Mesenteric fat pad (tissue), 1 donor: Measurements from ENCODE around the gene AFF4. TPM values are rescaled to one million over a fixed set of nuclear protein-coding genes. Genes with fewer than 3 reads are reported as not detected.
"Not testable (repeated sequence)": the region's sequence is repeated elsewhere in the genome, so short reads cannot be mapped to it uniquely, and the experiment has no call there.

ENCODE experiments used
- DNase-seq: peaks from one replicate; pipeline ENCODE4 v3.0.0-alpha.2; 2020; ENCODE audit warnings: low spot score
- total RNA-seq: library from RNA; stranded (reverse); fragmentation: NEBNext Ultra II Directional; extraction: Animal tissue kit (Norgen Biotek cat#: 25700); gene quantifications from one replicate; pipeline ENCODE4 v1.2.1, GENCODE V29; 2021
- donor health status: DM: yes; HTN: yes; CAD: no.

AFF4 gene
- total RNA-seq, 1 donor from 2014 or later: 87.5 TPM

DNA sequence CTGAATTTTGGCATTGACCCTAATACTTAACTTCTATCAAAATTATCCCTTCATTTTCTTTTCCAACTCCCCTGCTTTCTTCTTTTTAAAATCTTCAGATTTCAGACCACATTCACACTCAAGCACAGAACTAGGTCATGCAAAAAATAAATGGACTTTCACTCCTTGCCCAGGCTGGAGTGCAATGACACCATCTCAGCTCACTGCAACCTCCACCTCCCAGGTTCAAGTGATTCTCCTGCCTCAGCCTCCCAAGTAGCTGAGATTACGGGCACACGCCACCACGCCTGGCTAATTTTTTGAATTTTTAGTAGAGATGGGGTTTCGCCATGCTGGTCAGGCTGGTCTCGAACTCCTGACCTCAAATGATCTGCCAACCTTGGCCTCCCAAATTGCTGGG, 108.4 kb downstream of the AFF4 start:
- not testable (repeated sequence) for DNase-seq

- no peak for DNase-seq
Observed at GRCh38 chr5:132854301-132854700, 109.1 kb downstream of the AFF4 start.

DNA sequence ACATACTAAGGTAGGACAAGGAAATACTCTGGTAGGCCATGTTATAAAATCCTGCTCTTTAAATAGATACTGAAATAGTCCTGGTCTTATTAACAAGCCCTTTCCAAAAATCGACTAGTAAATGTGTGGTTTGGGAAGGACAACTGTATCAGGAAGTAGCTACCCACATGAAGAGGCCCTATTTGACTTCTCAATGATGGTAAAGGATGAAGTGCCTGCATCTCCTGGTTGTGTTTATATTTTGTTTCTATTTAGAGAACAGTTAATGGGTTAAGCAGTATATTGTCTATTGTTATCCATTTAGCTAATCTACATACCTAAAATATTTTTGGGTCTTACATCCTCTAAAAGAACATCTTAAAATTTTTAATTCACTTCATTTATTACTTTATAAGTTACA, 109.6 kb downstream of the AFF4 start:
- DNase-seq: no peak

- no peak for DNase-seq
Observed at GRCh38 chr5:132853323-132853722, 110.1 kb downstream of the AFF4 start.

- no peak for DNase-seq
Observed at GRCh38 chr5:132850066-132850465, 113.4 kb downstream of the AFF4 start.

DNA sequence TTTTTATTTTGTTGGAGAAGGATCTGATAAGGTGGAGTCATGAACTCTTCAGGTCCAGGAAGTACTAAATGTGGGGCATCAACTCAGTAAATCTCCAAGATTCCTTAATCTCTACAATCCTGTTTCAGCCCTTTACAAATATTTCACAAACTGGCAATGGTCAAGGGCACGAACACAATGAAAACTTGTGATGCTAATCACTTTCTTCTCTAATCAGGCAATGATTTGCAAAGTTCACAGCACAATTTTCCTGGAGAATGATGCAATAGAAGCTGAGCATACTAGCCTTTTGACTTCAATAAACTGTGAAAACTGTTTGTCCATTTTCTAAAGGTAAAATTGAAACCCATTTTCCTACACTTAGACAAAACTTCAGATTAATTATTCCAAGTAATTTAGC, 114.1 kb downstream of the AFF4 start:
- DNase-seq: no peak

- no peak for DNase-seq
Observed at GRCh38 chr5:132848270-132848669, 115.2 kb downstream of the AFF4 start.

DNA sequence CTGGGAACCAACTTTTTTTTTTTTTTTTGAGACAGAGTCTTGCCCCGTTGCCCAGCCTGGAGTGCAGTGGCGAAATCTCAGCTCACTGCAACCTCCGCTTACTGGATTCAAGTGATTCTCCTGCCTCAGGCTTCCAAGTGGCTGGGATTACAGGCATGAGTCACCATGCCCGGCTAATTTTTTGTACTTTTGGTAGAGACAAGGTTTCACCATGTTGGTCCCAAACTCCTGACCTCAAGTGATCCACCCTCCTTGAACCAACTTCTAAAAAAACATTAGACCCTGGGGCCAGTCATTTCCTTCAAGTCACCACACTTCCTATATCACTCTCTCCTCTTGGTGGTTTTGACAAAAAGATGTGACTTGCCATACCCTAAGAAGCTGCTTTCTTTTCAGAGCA, 122.1 kb downstream of the AFF4 start:
- DNase-seq: no peak

DNA sequence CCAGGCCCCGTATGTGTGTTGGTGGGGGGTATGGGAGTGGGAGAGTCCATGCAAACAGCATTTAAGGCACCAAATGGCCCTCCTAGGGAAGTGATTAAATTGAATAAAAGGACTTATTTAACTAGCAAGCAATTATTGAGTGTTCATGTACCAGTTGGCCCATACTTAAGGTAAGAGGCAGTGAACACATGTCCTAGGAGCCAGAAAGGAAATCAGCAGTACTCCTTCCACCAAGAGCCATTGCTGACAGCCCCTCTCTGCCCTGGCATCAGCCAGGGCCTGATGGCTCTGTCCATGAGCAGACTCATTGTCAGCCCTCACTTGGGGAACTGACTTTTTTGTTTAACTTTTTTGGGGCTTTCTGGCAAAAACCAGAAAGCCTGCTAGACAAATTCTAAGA, 122.5 kb downstream of the AFF4 start:
- no peak for DNase-seq

DNA sequence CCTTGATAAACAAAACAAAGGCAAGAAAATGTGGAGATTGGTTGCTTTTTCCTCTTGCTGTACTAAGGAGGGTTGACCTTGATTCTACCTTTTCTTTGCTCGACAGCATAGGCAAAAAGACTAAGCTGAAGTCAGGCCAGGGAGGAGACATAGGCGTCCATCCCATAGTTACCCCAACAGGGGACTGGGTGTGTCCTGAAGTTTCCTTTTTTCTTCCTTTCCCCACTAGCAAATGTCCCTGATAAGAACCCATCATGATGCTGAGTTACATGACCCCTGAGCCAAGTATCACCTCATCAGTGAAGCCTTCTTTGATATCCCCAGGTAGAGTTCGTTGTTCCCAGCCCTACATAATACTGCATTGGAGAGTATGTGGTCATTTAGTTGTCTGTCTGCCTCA, 123.1 kb downstream of the AFF4 start:
- DNase-seq: no peak

GRCh38 chr5:132839426-132840301, 123.8 kb downstream of the AFF4 start:
- no peak for DNase-seq

GRCh38 chr5:132838516-132839282, 124.7 kb downstream of the AFF4 start:
- peak; percentile 60 for DNase-seq

GRCh38 chr5:132837868-132838267, 125.6 kb downstream of the AFF4 start:
- DNase-seq: peak; percentile 72

GRCh38 chr5:132836852-132837251, 126.6 kb downstream of the AFF4 start:
- DNase-seq: peak; percentile 9

DNA sequence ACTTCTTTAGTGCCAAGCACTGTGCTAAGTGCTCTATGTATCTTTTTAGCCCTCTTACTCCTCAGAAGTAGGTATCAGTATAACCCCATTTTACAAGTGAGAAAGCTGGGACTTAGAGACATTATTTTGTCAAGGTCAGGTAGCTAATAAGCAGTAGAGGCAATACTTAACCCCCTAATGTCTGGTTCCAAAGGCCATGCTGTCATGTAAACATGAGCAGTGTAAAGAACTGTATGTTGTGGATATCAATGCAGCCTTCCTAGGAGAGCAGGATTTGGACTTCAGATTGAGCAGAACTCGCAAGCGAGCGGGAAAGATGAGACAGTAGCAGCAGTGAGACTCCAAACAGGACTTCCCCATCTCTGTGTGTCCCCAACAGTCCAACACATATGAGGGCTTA, 129.4 kb downstream of the AFF4 start:
- DNase-seq: no peak

GRCh38 chr5:132832612-132833011, 130.8 kb downstream of the AFF4 start:
- peak; percentile 1 for DNase-seq

GRCh38 chr5:132831095-132831860, 132.2 kb downstream of the AFF4 start:
- peak; percentile 78 for DNase-seq

DNA sequence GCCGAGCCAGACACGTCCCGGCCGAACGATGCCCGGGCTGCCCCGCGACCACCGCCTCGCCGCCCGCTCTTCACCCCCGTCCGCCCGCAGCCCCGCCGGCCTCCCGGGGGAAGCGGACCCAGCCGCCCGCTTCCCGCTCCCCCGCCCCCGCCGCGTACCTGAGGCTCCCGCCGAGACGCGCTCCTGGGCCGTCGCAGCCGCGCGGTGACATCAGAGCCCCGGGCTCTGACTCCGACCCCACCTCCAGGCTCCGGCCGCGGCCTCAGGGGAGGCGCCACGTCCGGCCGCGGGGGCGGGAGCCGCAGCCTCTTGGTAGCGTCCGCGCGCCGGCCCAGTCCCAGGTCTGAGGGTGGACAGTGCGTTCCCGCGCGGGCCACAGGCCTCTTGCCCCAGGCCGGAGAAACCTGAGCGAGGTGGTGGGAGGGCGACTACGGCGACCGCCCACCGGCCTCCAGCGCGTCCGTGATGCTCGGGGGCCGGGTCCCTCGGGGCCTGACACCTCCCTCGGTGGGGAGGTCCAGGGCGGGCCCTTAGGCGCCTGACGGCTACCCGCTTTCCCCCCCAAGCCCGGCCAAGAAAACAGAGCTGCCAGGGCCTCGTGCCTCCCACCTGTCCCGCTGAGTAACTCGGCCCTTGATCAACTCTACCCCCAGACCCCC, 132.9 kb downstream of the AFF4 start, which contains the start of gene SHROOM1:
Gene SHROOM1 (minus strand): TSS at position 212 of the 659 bp plus-strand sequence. CDS start 4,507 bp downstream, outside the sequence.
- peak; percentile 93 for DNase-seq

DNA sequence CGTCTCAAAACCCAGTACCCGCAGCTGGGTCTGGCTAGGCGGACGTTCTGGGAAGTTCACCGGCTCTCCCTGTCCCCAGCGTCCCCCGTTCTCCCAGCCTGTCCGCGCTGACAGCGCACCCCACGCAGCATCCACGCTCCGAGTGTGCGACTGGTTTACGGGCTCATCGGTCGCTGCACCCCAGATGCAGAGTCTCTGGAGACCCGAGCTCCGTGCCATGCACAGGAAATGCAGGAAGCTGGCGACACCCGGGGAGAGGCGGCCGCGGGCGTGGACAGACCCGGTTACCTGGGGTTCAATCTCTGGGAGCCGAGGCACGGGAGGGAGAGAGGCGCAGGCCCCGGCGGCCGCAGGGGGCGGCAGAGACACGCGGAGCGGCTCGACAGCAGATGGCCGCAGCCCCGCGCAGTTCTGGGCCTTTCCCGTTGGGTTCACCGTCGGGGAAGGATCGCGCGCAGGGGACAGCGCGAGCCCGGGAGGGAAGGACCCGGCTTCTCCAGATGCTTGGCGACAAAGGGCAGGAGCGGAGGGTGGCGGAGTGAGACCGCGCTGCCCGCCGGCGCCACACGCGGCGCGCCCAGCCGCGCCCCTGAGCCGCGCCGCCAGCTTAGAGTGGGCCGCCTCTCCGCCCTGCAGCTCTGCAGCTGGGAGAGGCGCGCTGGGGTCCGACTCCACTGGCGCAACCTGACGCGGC, 133.5 kb downstream of the AFF4 start:
- DNase-seq: peak; percentile 94

DNA sequence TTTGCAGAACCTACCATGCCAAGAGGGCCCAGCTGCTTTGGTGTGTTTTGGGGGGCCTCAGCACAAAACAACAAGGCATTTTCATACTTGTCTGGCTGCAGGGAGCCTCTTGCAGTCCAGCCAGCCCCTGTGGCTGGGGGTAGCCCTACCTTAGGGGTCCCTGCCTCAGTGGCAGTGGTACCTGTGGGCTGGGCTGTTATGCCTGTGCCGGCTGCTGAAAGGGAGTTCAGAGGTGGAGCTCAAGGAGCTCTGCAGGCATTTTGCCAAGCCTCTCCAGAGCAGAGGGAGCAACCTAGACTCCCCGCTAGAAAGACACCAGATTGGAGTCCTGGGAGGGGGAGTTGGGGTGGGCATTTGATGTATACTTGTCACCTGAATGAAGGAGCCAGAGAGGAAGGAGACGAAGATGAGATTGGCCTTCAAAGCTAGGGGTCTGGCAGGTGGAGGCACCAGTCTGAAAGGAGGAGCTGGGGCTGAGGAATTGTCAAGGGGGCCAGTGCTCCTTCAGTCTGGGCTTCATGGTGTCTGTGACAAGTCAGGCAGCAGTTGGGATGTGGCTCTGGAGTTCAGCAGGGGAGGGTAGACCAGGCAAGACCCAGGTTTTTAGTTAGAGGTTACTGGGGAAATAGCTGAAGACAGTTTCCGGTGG, 134.5 kb downstream of the AFF4 start:
- DNase-seq: no peak
